ENCODE results near the gene ZNF124. TPM values are rescaled to one million over a fixed set of nuclear protein-coding genes. Genes with fewer than 3 reads are reported as not detected.
A peak's percentile ranks its signal among the peaks of the same experiment; 100 is the strongest.
"Not testable (repeated sequence)": the region's sequence is repeated elsewhere in the genome, so short reads cannot be mapped to it uniquely, and the experiment has no call there.

Gene ZNF124
- total RNA-seq, 1 experiment from 2014 or later = 16.3 TPM

DNA sequence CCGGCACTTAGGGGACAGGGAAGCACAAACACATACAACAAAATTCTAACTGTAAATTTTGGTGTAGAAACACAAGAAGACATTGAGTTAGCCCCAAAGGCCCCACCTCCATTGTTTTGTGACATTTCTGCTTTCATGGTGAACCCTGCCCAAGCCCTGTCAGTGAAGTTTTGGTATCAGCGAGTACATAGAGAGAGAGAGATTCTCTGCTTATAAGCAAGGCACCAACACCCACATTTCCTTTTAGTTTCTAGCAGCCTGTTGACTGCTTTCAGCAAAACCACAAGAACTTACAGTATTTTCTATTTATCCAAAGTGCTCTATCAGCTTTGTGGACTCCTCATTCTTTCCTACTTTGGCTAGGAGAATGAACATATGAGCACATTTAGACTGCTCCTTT lies 24.0 kb downstream of the ZNF124 start (continued):
- TF ChIP-seq, protein P1, sequence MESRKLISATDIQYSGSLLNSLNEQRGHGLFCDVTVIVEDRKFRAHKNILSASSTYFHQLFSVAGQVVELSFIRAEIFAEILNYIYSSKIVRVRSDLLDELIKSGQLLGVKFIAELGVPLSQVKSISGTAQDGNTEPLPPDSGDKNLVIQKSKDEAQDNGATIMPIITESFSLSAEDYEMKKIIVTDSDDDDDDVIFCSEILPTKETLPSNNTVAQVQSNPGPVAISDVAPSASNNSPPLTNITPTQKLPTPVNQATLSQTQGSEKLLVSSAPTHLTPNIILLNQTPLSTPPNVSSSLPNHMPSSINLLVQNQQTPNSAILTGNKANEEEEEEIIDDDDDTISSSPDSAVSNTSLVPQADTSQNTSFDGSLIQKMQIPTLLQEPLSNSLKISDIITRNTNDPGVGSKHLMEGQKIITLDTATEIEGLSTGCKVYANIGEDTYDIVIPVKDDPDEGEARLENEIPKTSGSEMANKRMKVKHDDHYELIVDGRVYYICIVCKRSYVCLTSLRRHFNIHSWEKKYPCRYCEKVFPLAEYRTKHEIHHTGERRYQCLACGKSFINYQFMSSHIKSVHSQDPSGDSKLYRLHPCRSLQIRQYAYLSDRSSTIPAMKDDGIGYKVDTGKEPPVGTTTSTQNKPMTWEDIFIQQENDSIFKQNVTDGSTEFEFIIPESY (IDR thresholded peaks at IDR 0.05; ENCODE audit: extremely low read depth, insufficient replicate concordance, low read length) = no peak
- TF ChIP-seq EZH2 (IDR thresholded peaks at IDR 0.05) = no peak
- no peak for TF ChIP-seq TCF7L2 (IDR thresholded peaks at IDR 0.05; ENCODE audit: borderline replicate concordance, extremely low read depth, insufficient read depth, insufficient read length)
- no peak for TF ChIP-seq CEBPB (IDR thresholded peaks at IDR 0.05; ENCODE audit: low read depth)
- TF ChIP-seq SRF (IDR thresholded peaks at IDR 0.05; ENCODE audit: low read depth) = no peak

DNA sequence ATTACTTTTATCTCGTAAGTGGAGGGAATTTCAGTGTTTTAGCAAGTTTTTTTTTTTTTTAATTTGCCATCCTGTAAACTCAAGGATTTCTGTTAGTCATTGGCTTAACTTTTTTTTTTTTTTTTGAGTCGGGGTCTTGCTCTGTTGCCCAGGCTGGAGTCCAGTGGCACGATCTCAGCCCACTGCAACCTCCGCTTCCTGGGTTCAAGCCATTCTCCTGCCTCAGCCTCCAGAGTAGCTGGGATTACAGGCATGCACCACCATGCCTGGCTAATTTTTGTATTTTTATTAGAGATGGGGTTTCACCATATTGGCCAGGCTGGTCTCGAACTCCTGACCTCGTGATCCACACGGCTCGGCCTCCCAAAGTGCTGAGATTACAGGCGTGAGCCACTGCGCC lies 24.7 kb downstream of the ZNF124 start:
- POLR2A ChIA-PET; H3K27me3 ChIP-seq (ENCODE audit: insufficient read depth, low read length); H3K4me1 ChIP-seq (ENCODE audit: control insufficient read depth in 1 of 2, insufficient read depth in 2 of 2, low read length in 2 of 2); H3K4me3 ChIP-seq (replicated peaks in 1 of 2; ENCODE audit: low read depth in 1 of 2, low read length in 2 of 2); H3K4me2 ChIP-seq (ENCODE audit: low read length); intact Hi-C loops (cut with micrococcal nuclease); H2AFZ ChIP-seq (ENCODE audit: low read depth, low read length, poor library complexity, severe bottlenecking); RAD21 ChIA-PET (ENCODE audit: low non-redundant PET in 1 of 2, low total read pairs in 2 of 2, uncharacterized antibody in 2 of 2, unreplicated experiment in 2 of 2); H4K20me1 ChIP-seq (ENCODE audit: insufficient read depth); DNase-seq (ENCODE audit: low read depth, low spot score); ATAC-seq; H3K9me2 ChIP-seq (ENCODE audit: insufficient read depth); CTCF ChIA-PET; H3K27ac ChIP-seq (ENCODE audit: low read depth, low read length); H3K9ac ChIP-seq (ENCODE audit: low read length); BruUV-seq (replicated peaks): not testable (repeated sequence)
- Histone ChIP-seq H3K9me3 (ENCODE audit: control insufficient read depth in 1 of 2, insufficient read depth in 1 of 2, low read depth in 1 of 2, low read length in 2 of 2) (peaks cover 18 to 47% of the 10 kb centered on the region in 2 experiments; a peak in 3 of 4 replicates), H3K79me2 (ENCODE audit: insufficient read depth, low read length) (peaks cover 27% of the 10 kb centered on the region), H3K36me3 (ENCODE audit: control insufficient read depth in 1 of 2, insufficient read depth in 2 of 2, low read length in 2 of 2) (peaks cover 3 to 38% of the 10 kb centered on the region in 2 experiments; a peak in 3 of 4 replicates)

DNA sequence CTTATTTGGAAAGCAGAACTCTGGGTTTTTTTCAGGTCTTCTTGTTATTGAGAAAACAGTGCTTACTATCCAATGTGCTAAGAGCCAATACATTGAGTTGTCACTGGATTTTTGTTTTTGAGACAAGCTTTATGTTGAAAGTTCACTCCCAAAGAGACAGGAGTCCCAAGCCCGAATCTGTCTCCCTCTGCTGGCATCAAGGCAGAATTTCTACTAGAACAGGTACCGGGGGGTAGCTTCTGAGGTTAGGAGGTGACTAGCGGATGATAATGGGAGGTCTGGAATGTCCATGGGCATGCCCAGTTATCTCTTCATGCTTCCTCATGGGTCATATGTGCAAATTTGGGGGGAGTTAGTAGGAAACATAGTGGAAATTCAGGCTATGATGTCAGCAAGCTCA lies 25.1 kb downstream of the ZNF124 start:
- Histone ChIP-seq H2AFZ (ENCODE audit: low read depth, low read length, poor library complexity, severe bottlenecking) (no peak overlapping the region), H3K9me3 (ENCODE audit: control insufficient read depth in 1 of 2, insufficient read depth in 1 of 2, low read depth in 1 of 2, low read length in 2 of 2) (peaks cover 22 to 48% of the 10 kb centered on the region in 2 experiments; a peak in 3 of 4 replicates), H3K27ac (ENCODE audit: low read depth, low read length) (no peak overlapping the region), H3K9me2 (ENCODE audit: insufficient read depth) (no peaks in the 10 kb centered on the region; the same call in 1 of the 2 replicates), H4K20me1 (ENCODE audit: insufficient read depth) (no peaks in the 10 kb centered on the region), H3K4me3 (replicated peaks in 1 of 2; ENCODE audit: low read depth in 1 of 2, low read length in 2 of 2) (no peak overlapping the region), H3K36me3 (ENCODE audit: control insufficient read depth in 1 of 2, insufficient read depth in 2 of 2, low read length in 2 of 2) (peaks cover 3 to 43% of the 10 kb centered on the region in 2 experiments; a peak in 3 of 4 replicates), H3K79me2 (ENCODE audit: insufficient read depth, low read length) (peaks cover 25% of the 10 kb centered on the region), H3K4me2 (ENCODE audit: low read length) (no peak overlapping the region), H3K27me3 (ENCODE audit: insufficient read depth, low read length) (no peaks in the 10 kb centered on the region), H3K4me1 (ENCODE audit: control insufficient read depth in 1 of 2, insufficient read depth in 2 of 2, low read length in 2 of 2) (no peaks in the 10 kb centered on the region), H3K9ac (ENCODE audit: low read length) (no peak overlapping the region)
- ChIA-PET CTCF (no interaction called here), POLR2A (no interaction called here), RAD21 (ENCODE audit: low non-redundant PET in 1 of 2, low total read pairs in 2 of 2, uncharacterized antibody in 2 of 2, unreplicated experiment in 2 of 2) (no interaction called here)
- DNase-seq (ENCODE audit: low read depth, low spot score) (no peak), ATAC-seq (no peak)
- BruUV-seq (replicated peaks) = no TSS peak
- TF ChIP-seq YY1 (IDR thresholded peaks at IDR 0.05; ENCODE audit: extremely low read depth, insufficient replicate concordance, low read depth, low read length) = no peak
- TF ChIP-seq, protein P2, sequence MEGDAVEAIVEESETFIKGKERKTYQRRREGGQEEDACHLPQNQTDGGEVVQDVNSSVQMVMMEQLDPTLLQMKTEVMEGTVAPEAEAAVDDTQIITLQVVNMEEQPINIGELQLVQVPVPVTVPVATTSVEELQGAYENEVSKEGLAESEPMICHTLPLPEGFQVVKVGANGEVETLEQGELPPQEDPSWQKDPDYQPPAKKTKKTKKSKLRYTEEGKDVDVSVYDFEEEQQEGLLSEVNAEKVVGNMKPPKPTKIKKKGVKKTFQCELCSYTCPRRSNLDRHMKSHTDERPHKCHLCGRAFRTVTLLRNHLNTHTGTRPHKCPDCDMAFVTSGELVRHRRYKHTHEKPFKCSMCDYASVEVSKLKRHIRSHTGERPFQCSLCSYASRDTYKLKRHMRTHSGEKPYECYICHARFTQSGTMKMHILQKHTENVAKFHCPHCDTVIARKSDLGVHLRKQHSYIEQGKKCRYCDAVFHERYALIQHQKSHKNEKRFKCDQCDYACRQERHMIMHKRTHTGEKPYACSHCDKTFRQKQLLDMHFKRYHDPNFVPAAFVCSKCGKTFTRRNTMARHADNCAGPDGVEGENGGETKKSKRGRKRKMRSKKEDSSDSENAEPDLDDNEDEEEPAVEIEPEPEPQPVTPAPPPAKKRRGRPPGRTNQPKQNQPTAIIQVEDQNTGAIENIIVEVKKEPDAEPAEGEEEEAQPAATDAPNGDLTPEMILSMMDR (IDR thresholded peaks at IDR 0.05 in 2 of 3, conservative IDR thresholded peaks at IDR 0.05 in 1 of 3; ENCODE audit: borderline replicate concordance in 1 of 3, insufficient read depth in 1 of 3, low read depth in 2 of 3, low read length in 2 of 3) = peak in 2 of 3 experiments; percentile 34 to 42; a peak in 4 of 6 replicates
- intact Hi-C loops (cut with micrococcal nuclease) = no loop called here
